CD4-positive, CD25-positive, alpha-beta regulatory T cell (primary cell): ENCODE results near the gene DHFR. TPM values are rescaled to one million over a fixed set of nuclear protein-coding genes. Genes with fewer than 3 reads are reported as not detected.
A peak's percentile ranks its signal among the peaks of the same experiment; 100 is the strongest.

Experiments used
- ATAC-seq, 2 donors: fragments of 150-1000 bp; cut with Tn5 transposase; one replicate each; pipeline ENCODE4 v1.10.0; 2021; ENCODE audit warnings: low read depth in 2 of 2, moderate number of reproducible peaks in 2 of 2, moderate library complexity in 1 of 2
- DNase-seq, 3 donors: peaks; one replicate each; pipeline versions ENCODE4 v3.0.0 to v3.0.0-alpha.2; 2012 to 2022; ENCODE audit warnings: mixed read lengths in 1 of 3
- H3K27ac ChIP-seq: one replicate; pipeline ENCODE4 v1.7.0; 2013; ENCODE audit warnings: mild to moderate bottlenecking, low read length; ENCODE audit not compliant: insufficient read depth, poor library complexity, severe bottlenecking
- H3K27me3 ChIP-seq: one replicate; pipeline ENCODE4 v1.7.0; 2013; ENCODE audit warnings: low read length; ENCODE audit not compliant: control insufficient read depth, insufficient read depth
- H3K36me3 ChIP-seq: one replicate; pipeline ENCODE4 v1.7.0; 2013; ENCODE audit warnings: mild to moderate bottlenecking, low read length, moderate library complexity; ENCODE audit not compliant: control insufficient read depth, insufficient read depth
- H3K4me1 ChIP-seq: 2 replicates; pipeline ENCODE4 v1.7.0; 2013; ENCODE audit warnings: mild to moderate bottlenecking, low read length; ENCODE audit not compliant: insufficient read depth, control insufficient read depth, poor library complexity, severe bottlenecking
- H3K4me3 ChIP-seq: one replicate; pipeline ENCODE4 v1.7.0; 2013; ENCODE audit warnings: low read depth, mild to moderate bottlenecking, low read length, moderate library complexity
- H3K9me3 ChIP-seq, 2 experiments: 1 replicate in 1 of 2; 2 replicates in 1 of 2; pipeline ENCODE4 v1.7.0; 2013; ENCODE audit warnings: low read length in 2 of 2, mild to moderate bottlenecking in 1 of 2, moderate library complexity in 1 of 2; ENCODE audit not compliant: control insufficient read depth in 2 of 2
- H3K27ac Mint-ChIP-seq, 3 donors: one replicate each; pipeline ENCODE4 v1.8.0; 2020 to 2022; ENCODE audit warnings: mild to moderate bottlenecking in 3 of 3, mixed read lengths in 3 of 3, moderate library complexity in 2 of 3
- H3K27me3 Mint-ChIP-seq: one replicate; pipeline ENCODE4 v1.8.0; 2022; ENCODE audit warnings: mild to moderate bottlenecking, mixed read lengths
- H3K36me3 Mint-ChIP-seq: one replicate; pipeline ENCODE4 v1.8.0; 2020; ENCODE audit warnings: mixed read lengths
- H3K4me1 Mint-ChIP-seq, 4 donors: one replicate each; pipeline ENCODE4 v1.8.0; 2020 to 2022; ENCODE audit warnings: mixed read lengths in 4 of 4, mild to moderate bottlenecking in 1 of 4
- H3K4me3 Mint-ChIP-seq, 4 donors: one replicate each; pipeline ENCODE4 v1.8.0; 2020 to 2022; ENCODE audit warnings: mild to moderate bottlenecking in 4 of 4, mixed read lengths in 4 of 4, moderate library complexity in 3 of 4
- H3K9me3 Mint-ChIP-seq, 7 donors: one replicate each; pipeline ENCODE4 v1.8.0; 2020 to 2022; ENCODE audit warnings: mixed read lengths in 7 of 7, mild to moderate bottlenecking in 3 of 7, moderate library complexity in 2 of 7
- polyA plus RNA-seq, 4 donors: library from polyadenylated mRNA; unstranded; fragments of 300-500 nt; fragmentation: Illumina TruSeq; gene quantifications; one replicate each; pipeline ENCODE4 v1.2.3, GENCODE V29; 2021
- total RNA-seq: library from RNA; stranded (reverse); gene quantifications from one replicate; pipeline ENCODE4 v1.2.3, GENCODE V29; 2022

DHFR gene
- total and polyA plus RNA-seq, 5 donors from 2014 or later, result 2.1 to 7.7 (median 2.4) TPM

- no peaks in the 10 kb centered on the region for H3K9me3 ChIP-seq
- H3K36me3 ChIP-seq, result no peaks in the 10 kb centered on the region
- Mint-ChIP-seq H3K27me3 (no peaks in the 10 kb centered on the region), H3K36me3 (peaks cover 17% of the 10 kb centered on the region), H3K4me1 (peaks cover 2 to 7% (median 4%) of the 10 kb centered on the region in 4 donors), H3K9me3 (peaks cover 0 to 2% (median 0%) of the 10 kb centered on the region in 7 donors), H3K27ac (peak overlapping the region in 1 of 3 donors; percentile 15), H3K4me3 (no peak overlapping the region)
- H3K27ac ChIP-seq, result no peak overlapping the region
- DNase-seq (no peak), ATAC-seq (no peak)
- no peaks in the 10 kb centered on the region for H3K4me1 ChIP-seq
- H3K4me3 ChIP-seq, result no peak overlapping the region
- H3K27me3 ChIP-seq, result no peaks in the 10 kb centered on the region
Measured at GRCh38 chr5:80696450-80696849, 41.7 kb upstream of the DHFR start.

GRCh38 chr5:80695666-80696065 lies 40.9 kb upstream of the DHFR start:
- H3K27ac Mint-ChIP-seq, result no peak overlapping the region
- H3K4me1 ChIP-seq, result no peaks in the 10 kb centered on the region

GRCh38 chr5:80689627-80690026 lies 34.8 kb upstream of the DHFR start:
- peaks cover 10 to 30% (median 20%) of the 10 kb centered on the region in 4 donors for H3K4me1 Mint-ChIP-seq
- H3K27ac ChIP-seq, result no peak overlapping the region
- H3K4me3 Mint-ChIP-seq, result no peak overlapping the region
- H3K36me3 ChIP-seq, result peaks cover 2% of the 10 kb centered on the region
- no peak overlapping the region for H3K27ac Mint-ChIP-seq
- H3K27me3 ChIP-seq, result no peaks in the 10 kb centered on the region
- DNase-seq (no peak), ATAC-seq (no peak)
- H3K4me3 ChIP-seq, result no peak overlapping the region
- H3K9me3 Mint-ChIP-seq, result no peaks in the 10 kb centered on the region
- H3K36me3 Mint-ChIP-seq, result peaks cover 21% of the 10 kb centered on the region
- no peaks in the 10 kb centered on the region for H3K27me3 Mint-ChIP-seq
- peaks cover 7% of the 10 kb centered on the region for H3K4me1 ChIP-seq
- no peaks in the 10 kb centered on the region for H3K9me3 ChIP-seq

More at GRCh38 chr5:80695666-80696065, 40.9 kb upstream of the DHFR start:
- H3K9me3 Mint-ChIP-seq, result peaks cover 0 to 2% (median 0%) of the 10 kb centered on the region in 7 donors
- Histone ChIP-seq H3K36me3 (no peaks in the 10 kb centered on the region), H3K27me3 (no peaks in the 10 kb centered on the region), H3K27ac (no peak overlapping the region), H3K9me3 (no peaks in the 10 kb centered on the region), H3K4me3 (no peak overlapping the region)
- H3K4me3 Mint-ChIP-seq, result no peak overlapping the region
- no peaks in the 10 kb centered on the region for H3K27me3 Mint-ChIP-seq
- DNase-seq (no peak), ATAC-seq (no peak)
- peaks cover 2 to 7% (median 5%) of the 10 kb centered on the region in 4 donors for H3K4me1 Mint-ChIP-seq
- peaks cover 16% of the 10 kb centered on the region for H3K36me3 Mint-ChIP-seq

- H3K9me3 Mint-ChIP-seq, result no peaks in the 10 kb centered on the region
- H3K36me3 ChIP-seq, result peaks cover 2% of the 10 kb centered on the region
- ATAC-seq, result no peak
- H3K27me3 Mint-ChIP-seq, result no peaks in the 10 kb centered on the region
- H3K4me3 Mint-ChIP-seq, result no peak overlapping the region
- H3K27ac ChIP-seq, result no peak overlapping the region
- no peak for DNase-seq
- H3K27me3 ChIP-seq, result no peaks in the 10 kb centered on the region
- peaks cover 12 to 38% (median 19%) of the 10 kb centered on the region in 4 donors for H3K4me1 Mint-ChIP-seq
- H3K4me1 ChIP-seq, result peaks cover 7% of the 10 kb centered on the region
- peaks cover 20% of the 10 kb centered on the region for H3K36me3 Mint-ChIP-seq
- H3K27ac Mint-ChIP-seq, result peak overlapping the region in 1 of 3 donors; percentile 45
- H3K4me3 ChIP-seq, result peak overlapping the region; percentile 15
- H3K9me3 ChIP-seq, result no peaks in the 10 kb centered on the region
Measured at GRCh38 chr5:80688648-80689420, 34.1 kb upstream of the DHFR start.

- DNase-seq, result peak in 2 of 3 donors; percentile 23 to 50
Measured at GRCh38 chr5:80686757-80687156, 32.0 kb upstream of the DHFR start.

GRCh38 chr5:80676706-80677105 lies 21.9 kb upstream of the DHFR start:
- no peak overlapping the region for H3K27ac ChIP-seq
- H3K27me3 Mint-ChIP-seq, result no peaks in the 10 kb centered on the region
- ATAC-seq, result no peak
- no peaks in the 10 kb centered on the region for H3K4me1 ChIP-seq
- no peak overlapping the region for H3K4me3 Mint-ChIP-seq
- DNase-seq, result no peak
- no peaks in the 10 kb centered on the region for H3K9me3 ChIP-seq
- no peak overlapping the region for H3K27ac Mint-ChIP-seq
- no peaks in the 10 kb centered on the region for H3K27me3 ChIP-seq
- H3K4me3 ChIP-seq, result no peak overlapping the region
- H3K36me3 ChIP-seq, result peaks cover 45% of the 10 kb centered on the region
- H3K9me3 Mint-ChIP-seq, result no peaks in the 10 kb centered on the region
- H3K36me3 Mint-ChIP-seq, result peaks cover 51% of the 10 kb centered on the region
- H3K4me1 Mint-ChIP-seq, result peaks cover 0 to 5% (median 2%) of the 10 kb centered on the region in 4 donors

More at GRCh38 chr5:80686757-80687156, 32.0 kb upstream of the DHFR start:
- Histone ChIP-seq H3K27me3 (no peaks in the 10 kb centered on the region), H3K27ac (no peak overlapping the region), H3K36me3 (peaks cover 5% of the 10 kb centered on the region), H3K9me3 (no peaks in the 10 kb centered on the region), H3K4me1 (peaks cover 7% of the 10 kb centered on the region), H3K4me3 (no peak overlapping the region)
- Mint-ChIP-seq H3K27ac (no peak overlapping the region), H3K27me3 (no peaks in the 10 kb centered on the region), H3K36me3 (peaks cover 31% of the 10 kb centered on the region), H3K4me3 (no peak overlapping the region), H3K4me1 (peaks cover 16 to 46% (median 22%) of the 10 kb centered on the region in 4 donors), H3K9me3 (no peaks in the 10 kb centered on the region)
- ATAC-seq, result no peak

- H3K4me3 Mint-ChIP-seq, result no peak overlapping the region
- H3K9me3 Mint-ChIP-seq, result no peaks in the 10 kb centered on the region
Measured at GRCh38 chr5:80672140-80672736, 17.5 kb upstream of the DHFR start.

More at GRCh38 chr5:80672140-80672736, 17.5 kb upstream of the DHFR start:
- no peak overlapping the region for H3K27ac Mint-ChIP-seq
- H3K4me3 ChIP-seq, result no peak overlapping the region
- ATAC-seq, result peak; percentile 67 to 72
- H3K27ac ChIP-seq, result no peak overlapping the region
- no peaks in the 10 kb centered on the region for H3K4me1 ChIP-seq
- no peaks in the 10 kb centered on the region for H3K27me3 Mint-ChIP-seq
- peaks cover 5 to 18% (median 8%) of the 10 kb centered on the region in 4 donors for H3K4me1 Mint-ChIP-seq
- no peaks in the 10 kb centered on the region for H3K9me3 ChIP-seq
- DNase-seq, result peak; percentile 38 to 77 (median 58)
- H3K36me3 Mint-ChIP-seq, result peaks cover 48% of the 10 kb centered on the region
- no peaks in the 10 kb centered on the region for H3K27me3 ChIP-seq
- peaks cover 49% of the 10 kb centered on the region for H3K36me3 ChIP-seq
